Stimulated activated CD4-positive, alpha-beta T cell treated with anti-CD3 and anti-CD28 coated beads, TNF-alpha, amount 100 ng/mL, for 1 hour (primary cell): ENCODE data around the gene BMP7.

Experiments used
- DNase-seq, 3 donors: peaks; one replicate each; pipeline ENCODE4 v3.0.0-alpha.2; 2020; ENCODE audit warnings: low read depth in 3 of 3, low spot score in 1 of 3

Gene BMP7

DNA sequence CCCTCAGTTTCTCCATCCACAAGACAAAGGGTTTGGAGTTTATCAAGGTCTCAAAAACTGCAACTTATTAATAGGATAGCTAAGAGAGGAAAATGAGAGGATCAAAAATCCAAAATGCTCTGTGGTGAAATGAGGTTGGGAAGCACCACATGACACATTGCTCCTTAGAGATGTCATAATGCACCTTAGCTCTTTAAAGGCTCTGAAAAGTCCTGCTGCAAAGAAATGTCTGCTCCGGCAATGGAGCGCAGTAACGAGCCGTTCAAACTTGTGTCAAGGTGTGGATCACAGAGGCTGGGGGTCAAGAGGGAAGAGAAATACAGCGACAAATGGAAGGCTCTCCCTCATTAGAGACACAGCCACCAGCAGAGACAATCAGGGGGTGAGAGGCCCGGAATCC is 53.1 kb downstream of the BMP7 start:
- DNase-seq, result no peak

DNA sequence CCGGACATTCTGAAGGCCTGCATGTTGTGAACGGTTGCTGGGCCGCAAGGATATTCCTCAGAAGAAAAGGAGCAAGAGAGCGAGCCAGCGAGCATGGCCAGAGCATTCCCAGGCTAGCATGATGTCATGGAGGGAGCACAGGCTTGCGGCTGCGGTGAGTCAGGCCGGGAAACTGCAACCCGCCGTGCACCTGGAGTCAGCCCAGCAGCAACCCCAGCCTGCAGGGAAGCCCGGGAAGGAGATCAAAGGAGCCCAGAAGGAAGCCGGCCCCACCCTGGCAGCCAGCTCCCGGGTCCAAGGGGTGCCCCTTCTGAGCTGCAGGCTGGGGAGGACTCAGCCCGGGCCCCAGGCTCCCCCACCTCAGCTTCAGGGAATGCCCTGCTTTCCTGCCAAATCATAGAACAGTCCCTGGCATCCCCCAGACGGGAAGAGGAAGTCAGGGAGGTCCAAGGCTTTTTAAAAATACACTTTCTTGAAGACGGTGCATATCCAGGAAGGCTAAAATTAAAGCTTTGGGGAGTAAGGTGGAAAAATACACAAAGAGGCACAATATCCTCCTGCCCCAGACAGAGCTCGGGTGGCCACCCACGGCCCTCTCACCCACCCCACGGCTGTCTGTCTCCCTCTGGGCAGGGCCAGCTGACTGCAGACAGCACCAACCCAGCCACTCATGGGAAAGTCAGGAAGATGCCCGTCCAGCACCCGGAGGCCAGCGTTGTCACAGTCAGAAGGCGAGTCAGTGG is 53.7 kb downstream of the BMP7 start:
- DNase-seq, result no peak

DNA sequence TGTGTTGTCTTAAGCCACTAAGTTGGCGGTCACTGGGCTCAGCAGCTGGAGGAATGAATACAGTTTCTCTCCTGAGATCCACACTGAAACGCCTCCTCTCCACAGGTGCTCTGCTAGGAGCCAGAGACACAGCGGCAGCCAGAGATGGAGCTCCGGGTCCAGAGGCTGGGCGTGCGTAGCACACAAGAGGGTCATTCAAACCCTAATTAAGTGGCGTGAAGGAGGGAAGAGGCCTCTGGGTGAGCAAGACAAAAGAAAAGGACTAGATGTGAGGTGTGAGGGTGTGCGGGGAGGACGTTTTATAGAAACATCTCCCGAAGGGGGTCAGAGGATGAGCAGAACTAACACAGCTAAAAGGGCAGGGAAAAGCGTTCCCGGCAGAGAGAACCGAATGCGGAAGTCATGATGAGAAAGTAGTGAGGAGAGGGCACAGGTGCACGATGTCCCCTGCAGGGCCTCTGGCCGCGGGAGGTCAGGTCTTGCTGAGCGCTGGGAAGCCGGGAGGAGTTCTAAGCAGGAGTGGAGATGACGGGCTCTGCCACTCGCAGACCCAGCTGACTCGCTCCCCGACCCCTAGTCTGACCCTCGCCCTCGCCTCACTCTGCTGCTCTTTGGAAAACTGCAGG is 54.4 kb downstream of the BMP7 start:
- no peak for DNase-seq

DNA sequence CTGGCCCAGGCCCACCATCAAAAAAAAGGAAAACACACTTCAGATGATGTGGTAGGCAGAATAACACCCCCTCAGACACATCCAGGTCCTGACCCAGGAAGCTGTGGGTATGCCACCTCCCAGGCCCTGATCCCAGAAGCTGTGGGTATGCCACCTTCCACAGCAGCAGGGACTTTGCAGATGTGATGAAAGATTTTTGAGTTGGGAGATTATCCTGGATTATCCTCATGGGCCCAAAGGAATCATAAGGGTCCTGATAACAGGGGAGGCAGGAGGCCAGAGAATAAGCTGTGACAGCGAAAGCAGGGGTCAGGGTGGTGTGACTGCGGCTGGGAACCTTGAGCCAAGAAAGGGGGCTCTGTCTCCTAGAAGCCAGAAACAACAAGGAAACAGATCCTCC is 55.0 kb downstream of the BMP7 start:
- DNase-seq, result no peak

DNA sequence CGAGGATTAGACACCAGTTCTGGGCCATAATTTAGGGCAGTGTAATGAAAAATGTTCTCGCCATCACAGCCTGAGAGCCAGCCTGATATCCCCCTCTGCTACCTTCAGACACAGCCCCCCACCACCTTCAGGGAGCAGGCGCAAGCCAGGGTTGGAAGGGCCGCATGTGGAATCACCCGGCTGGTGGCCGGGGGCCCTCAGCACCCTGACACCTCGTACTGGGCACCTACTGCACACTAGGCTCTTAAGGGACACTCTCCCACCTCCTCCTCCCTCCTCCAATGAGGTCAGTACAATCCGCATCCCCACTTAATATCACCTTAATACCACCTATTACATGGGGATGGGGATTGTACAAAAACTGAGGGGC is 55.5 kb downstream of the BMP7 start:
- DNase-seq, result no peak

DNA sequence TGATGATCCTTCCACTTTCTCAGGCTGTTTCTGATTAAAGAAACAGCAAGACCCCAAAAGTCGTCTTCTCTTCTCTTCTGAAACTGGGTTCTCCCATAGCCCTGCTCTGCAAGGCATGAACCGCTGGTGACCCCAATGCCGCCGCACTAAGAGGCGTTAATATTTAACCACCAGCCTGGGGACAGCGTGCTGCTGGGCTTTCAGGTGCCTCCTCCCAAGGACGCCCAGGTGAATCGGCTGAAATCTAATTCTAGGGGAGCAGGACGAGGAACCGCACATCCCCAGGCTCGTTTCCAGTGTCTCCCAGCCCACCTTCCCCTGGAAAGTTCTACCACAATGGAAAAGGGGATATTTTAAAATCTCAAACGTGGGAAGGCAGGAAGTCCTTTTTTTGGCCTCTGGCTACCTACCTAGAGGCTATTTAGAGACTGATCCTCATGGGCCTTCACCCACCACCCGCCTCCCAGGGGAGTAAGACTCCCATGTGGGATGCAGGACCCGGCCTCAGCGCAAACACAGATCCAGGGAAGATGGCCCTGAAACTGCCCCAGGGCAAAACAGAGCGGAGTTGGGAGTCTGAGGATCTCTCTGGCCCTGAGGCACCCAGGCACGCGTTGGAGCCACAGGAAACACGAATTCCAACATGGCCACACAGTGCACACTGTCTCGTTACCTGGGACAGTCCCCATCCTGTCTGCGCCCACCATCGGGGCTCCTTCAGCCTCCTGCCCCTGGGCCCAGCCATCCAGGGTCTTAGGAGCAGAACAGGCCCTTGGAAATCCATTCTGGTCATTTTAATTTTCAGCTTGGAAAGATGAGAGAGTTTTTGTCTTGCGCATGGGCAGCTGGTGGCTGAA is 56.2 kb downstream of the BMP7 start:
- no peak for DNase-seq

DNA sequence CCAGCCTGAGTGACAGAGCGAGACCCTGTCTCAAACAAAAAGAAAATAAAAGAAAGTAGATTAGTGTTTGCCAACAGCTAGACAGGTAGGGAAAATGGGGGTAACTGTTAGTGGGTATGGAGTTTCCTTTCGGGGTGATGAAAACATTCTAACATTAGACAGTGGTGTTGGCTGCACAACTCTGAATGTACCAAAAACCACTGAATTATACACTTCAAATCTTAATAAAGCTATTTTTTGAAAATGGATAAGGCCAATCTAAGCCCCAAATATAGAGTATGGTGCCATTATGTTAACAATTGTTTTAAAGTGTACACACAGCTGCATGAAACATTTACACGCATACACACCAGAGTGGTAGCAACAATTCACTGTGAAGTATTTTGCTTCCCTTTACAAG is 57.0 kb downstream of the BMP7 start:
- DNase-seq, result no peak

DNA sequence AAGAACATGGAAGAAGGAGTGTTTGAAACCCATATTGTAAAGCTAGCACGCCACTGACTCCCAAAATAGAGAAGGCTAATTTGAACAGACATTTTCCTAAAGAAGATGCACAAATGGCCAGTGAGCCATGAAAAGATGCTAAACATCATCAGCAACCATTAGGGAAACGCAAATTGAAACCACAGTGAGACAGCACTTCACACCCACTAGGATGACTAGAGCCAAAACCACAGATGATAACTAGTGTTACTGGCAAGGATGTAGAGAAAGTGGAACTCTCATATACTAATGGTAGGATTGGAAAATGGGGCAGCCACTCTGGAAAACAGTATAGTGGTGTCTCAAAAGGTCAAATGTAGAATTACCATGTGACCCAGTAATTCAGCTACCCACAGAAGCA is 58.2 kb downstream of the BMP7 start:
- DNase-seq, result no peak

DNA sequence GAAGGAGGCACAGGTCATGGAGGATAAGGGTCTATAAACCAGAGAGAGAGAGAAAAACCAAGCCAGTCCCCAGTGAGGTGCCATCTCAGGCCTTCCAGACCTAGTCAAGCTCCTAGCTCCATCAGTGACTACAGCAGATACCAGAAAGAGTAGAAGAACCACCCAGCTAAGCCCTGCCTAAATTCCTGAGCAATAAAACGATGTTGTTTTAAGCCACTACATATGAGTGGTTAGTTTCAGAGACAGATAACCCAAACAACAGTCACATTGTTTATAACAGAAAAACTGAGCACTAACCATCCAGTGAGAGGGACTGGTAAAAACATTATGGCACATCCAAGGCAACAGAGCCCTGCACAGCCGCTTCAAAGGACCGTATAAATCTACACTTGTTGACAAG is 59.2 kb downstream of the BMP7 start:
- DNase-seq, result no peak

DNA sequence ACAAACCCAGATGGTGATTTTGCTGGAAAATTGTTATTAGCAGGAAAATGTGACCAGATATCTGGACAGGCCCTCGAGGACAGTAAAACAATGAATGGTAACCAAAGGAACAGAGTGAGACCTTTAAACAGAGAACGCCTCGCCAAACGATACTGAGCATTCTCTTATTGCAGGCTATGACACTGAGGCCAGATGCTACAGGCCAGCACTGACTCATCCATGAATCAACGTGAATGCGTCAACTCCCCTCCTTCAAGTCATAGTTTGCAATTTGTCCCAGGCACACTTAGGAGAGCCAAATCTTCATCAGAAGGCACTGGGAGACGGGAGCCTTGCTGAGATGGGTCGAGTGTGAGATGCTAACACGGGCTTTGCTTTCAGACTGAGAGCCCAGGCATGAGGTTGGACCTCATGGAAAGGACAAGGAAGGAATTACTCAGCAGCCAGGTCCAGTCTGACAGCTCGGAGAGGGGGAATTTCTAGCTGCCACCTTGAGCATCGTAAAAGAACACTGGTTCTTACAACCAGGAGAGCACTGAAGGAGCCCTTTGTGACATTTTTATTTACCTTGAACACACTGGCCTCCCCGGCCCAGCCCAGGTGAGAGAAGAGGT is 60.7 kb downstream of the BMP7 start:
- DNase-seq, result no peak

DNA sequence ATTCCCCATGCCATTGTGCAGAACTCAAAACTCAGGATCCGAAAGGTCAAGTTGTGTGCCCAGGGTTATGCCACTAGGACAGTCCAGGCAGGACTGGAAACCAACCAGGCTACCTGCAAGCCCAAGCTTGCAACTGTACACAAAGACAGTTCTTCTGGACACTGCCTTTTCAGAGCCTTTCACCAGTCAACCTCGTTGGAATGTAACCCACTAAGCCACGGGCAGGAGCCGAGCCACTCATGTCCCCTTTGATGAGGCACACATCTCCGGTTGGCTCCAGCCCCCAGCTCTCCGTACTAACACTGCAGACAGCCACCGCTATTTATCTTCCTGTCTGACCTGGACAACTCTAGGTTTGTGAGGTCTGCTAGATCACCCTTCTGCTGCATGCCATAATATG is 62.5 kb downstream of the BMP7 start:
- no peak for DNase-seq

DNA sequence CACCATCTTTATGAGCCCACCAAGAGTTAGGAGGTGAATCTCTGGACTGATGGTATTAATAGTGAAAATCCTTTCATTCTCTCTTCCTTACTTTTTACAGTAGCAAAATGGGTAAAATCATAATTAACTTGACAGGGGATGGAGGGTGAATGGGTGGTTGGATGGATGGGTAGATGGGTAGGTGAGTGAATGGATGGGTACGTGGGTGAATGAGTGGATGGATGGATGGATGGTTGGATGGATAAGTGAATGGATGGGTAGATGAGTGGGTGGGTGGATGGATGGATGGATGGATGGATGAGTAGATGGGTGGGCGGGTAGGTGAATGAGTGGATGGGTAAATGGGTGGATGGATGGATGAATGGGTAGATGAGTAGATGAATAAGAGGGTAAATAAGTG is 63.2 kb downstream of the BMP7 start:
- no peak for DNase-seq

DNA sequence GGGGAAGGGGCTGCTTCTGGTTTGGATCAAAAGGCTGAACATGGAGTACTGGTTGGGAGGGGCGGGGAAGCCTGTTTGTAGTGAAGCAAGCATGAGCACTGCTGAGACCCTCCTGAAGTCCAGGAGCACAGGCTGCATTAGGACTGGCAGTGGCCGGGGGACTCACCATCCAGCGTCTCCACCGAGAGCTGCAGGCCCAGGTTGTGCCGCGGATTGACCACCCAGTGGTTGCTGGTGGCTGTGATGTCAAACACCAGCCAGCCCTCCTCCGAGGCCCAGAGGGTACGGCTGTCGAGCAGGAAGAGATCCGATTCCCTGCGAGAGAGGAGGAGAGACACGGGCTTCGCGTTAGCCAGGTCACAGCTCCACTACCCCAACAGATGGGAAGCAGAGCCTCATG is 64.1 kb downstream of the BMP7 start:
- no peak for DNase-seq

DNA sequence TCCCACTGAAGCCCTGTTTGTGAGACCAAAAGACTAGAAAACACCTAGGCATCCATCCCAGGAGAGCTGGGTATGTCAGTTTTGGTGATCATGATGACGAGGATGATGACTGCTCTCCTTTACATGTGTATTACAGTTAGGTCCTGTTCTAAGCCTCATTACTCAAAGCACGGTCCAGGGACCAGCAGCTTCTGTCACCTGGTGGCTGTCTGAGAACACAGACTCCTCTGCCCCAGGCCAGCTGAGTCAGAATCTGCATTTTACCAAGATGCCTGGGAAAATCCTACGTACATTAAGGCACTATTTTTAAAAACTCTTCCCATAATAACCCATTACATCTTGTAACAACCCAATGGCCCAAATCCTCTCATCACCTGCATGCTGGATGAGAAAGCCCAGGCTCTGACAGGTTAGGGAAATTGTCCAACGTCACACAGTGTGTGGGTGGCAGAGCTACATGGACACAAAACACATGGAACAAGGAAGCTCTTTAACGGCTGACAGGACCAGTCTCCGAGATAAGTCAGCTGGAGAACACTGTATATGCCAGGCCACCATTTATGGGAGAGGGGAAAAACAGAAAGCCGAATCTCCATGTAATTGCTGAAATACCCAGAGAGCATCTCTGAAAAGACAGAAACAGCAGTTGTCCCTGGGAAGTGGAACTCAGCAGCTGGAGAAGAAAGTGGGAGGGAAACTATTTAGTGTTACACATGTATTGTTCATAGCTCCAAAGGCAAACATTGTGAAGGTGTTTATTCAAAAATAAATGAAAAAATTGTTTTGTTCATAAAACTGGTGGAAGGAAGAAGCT is 65.4 kb downstream of the BMP7 start:
- DNase-seq, result no peak

DNA sequence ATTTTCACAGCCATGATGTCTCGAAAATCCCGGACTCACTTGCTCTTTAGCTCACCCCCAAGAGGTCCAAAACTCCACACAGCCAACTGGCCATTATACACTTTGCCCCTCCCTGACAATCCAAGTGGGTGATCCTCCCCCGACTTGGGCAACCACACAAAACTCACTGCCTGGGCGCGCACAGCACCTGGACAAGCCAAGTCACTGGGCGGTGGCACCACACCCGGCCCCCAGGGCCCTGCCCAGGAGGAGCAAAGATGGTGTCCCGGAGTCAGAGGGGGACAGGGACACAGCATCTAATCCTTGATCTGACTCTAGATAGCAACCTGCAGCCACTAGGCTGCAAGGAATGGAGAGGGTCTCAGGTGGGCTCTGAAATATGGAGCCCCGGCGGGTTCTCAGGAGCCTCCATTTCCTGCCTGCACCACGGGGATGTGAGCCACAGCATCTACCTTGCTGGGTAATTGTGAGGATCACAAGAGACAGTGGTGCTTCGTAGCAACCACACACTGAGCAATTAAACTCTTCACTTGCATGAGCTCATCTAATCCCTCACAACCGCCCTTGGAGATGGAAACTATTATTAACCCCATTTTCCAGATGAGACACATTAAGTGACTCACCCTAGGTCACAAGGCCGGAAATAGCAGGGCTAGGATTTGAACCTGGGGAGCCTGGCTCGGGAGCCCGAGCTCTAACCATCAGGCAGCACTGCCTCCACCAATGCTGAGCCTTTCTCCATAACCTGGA is 66.6 kb downstream of the BMP7 start:
- no peak for DNase-seq

DNA sequence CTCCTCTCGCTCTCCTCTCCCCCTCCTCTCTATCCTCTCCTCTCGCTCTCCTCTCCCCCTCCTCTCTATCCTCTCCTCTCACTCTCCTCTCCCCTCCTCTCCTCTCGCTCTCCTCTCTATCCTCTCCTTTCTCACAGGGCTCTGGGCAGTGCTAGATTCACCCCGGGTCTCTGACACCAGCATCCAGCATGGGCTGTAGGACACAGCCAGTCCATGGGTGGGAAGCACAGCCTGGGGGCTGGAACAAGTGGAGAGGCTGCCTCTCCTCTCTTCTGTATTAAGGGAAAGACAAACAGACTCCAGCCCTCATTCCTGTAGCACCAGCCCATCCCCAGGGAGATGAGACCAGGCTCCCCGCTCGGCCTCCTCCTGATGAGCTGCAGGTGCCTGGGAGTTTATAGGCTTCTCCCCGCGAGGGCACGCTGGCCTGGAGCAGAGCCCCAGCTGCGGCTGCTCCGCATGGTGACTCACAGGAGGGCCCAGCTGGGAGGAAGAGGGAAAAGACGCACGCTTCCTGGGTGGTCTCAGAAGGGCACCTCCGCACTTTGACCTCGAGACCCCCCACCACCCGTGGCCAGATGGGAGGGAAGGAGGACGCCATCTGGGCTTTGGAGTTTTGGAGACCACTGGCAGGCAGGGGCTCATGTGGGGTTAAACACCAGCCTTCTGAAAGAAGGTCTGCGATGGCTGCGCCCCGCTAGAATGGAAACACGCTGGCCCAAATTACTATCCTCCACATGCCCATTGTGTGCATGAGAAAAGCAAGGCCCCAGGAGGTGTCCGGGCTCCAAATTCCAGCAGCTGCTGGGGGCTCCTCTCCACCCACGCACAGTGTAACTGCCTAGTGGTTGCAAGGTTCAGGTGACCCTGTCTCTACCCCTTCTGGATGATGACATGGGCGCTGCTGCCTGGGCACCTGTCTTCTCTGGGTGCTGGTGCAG is 68.0 kb downstream of the BMP7 start:
- no peak for DNase-seq

DNA sequence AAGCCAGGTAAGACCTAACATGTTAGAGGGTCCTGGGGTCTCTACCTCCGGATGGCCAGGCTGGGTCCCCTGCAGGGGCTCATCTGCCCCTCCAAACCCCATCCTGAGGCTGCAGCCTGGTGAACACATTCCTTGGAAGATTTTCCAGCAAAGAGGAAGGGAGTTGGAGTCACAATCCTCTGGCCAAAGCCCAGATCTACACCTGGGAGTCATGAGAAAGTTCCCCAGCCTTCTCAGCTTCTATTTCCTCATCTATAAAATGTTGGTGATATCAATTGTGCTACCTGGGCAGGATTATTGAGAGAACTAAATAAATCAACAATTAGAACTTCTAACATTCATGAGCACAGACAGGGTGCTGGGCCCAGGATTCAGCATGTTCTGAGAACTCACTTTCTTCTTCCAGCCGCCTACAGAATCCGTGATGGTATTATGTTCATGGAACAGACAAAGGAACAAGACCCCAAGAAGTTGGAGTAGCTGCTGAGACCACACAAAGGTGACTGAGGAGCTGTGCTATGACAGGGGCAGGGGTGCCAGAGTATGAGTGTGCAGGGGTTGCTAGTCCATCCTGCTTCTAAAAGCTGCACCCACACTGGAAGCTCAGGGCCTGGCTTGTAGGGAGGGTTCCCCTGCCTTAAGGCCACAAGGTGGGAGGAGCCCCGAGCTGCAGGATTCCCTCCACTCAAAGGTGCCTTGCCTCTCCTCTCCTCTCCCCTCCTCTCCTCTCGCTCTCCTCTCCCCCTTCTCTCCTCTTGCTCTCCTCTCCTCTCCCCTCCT is 68.9 kb downstream of the BMP7 start:
- DNase-seq, result no peak

DNA sequence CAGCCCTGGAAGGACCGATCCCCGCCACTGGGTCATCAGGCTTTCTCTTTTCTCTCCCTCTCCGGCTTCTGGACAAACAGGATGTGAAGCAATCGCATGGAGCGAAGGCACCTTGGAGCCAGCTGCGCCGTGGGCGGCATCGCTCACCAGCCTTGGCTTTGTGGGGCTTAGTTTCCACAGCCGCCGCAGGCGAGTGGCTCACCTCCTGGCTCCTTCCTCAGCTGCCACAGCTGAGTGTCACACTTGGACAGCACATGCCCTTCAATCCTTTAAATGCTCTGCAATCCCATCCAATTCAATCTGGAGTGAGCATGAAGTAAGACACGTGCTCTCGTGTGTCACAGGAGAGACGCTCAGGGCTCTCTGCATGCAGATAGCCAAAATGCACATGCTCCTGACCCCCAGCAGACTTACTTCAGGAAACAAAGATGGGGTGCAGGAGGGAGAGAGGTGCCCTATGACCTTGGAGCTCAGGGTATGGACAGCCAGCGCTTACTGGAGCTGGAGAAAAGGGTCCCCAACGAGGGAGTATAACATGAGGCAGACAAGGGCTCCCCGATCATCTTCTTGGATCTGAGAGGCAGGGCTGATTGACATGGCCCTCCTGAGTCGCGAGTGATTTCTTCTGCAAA is 70.9 kb downstream of the BMP7 start:
- no peak for DNase-seq
